Measurements from ENCODE around the gene CDC27. TPM values are rescaled to one million over a fixed set of nuclear protein-coding genes. Genes with fewer than 3 reads are reported as not detected.

Gene CDC27
- total RNA-seq (10 to 100 TPM; 52.5 to 52.8 TPM), total RNA-seq (51.6 to 201 (median 114) reads per million in 172 experiments)
- 29.2 TPM for polyA plus RNA-seq (2013, experiment 1 of 2)
- polyA plus RNA-seq (2013, experiment 2 of 2) = 38.8 TPM

DNA sequence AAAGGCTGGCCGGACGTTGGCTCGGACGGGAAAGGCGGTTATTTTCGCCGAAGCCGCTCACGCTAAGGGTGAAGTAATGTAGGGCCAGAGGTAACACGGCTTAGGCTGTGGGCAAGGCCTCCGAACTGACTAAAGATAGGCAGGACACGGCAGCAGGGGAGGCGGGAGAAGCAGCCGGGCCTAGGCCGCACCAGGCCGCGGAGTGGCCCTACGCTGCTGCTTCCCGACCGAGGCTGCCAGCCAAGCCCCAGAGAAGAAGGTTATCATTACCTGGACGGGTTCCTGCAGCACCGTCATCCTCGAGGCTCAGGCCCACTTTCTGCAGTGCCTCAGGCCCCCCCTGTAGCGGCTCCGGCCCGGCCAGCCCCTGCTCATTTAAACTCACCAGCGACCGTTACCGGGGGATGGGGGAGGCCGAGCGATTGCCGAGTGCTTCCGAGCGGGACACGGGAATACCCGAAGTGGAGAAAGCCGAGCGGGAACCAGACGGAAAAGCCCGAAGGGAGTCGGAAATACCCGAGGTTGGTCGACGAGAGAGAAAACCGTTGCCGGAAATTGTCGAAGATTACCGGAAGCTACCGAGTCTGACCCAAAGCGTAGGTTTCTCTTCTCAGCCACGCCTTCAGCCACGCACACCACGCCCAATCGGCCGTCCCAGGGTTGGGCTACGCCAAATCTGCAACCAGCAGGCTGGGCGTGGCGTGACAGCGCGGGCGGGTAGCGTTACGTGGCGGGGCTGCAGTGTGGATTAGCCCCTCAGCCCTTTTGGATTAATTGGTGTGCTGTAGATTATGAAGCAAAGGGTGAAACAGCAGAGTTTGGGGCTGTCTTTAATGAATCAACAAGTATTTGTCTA lies at the start of gene CDC27:
TSS of gene CDC27 (minus strand) at position 420 of the 856 bp plus-strand sequence. CDS start at position 297, 123 bp downstream.
- Mint-ChIP-seq H3K9me3 (no peaks in the 10 kb centered on the region), H3K27me3 (no peaks in the 10 kb centered on the region), H3K4me3 (peak within 1 kb of the TSS; percentile 96), H3K36me3 (ENCODE audit: low read depth) (peaks cover 18% of the 10 kb centered on the region), H3K27ac (peak within 1 kb of the TSS; percentile 89), H3K4me1 (ENCODE audit: low read depth) (peaks cover 62% of the 10 kb centered on the region)
- peak; percentile 94 for ATAC-seq (ENCODE audit: poor library complexity)
- intact Hi-C loops (cut with DNase I, micrococcal nuclease) = no loop called here
- TF ChIP-seq, protein P1, sequence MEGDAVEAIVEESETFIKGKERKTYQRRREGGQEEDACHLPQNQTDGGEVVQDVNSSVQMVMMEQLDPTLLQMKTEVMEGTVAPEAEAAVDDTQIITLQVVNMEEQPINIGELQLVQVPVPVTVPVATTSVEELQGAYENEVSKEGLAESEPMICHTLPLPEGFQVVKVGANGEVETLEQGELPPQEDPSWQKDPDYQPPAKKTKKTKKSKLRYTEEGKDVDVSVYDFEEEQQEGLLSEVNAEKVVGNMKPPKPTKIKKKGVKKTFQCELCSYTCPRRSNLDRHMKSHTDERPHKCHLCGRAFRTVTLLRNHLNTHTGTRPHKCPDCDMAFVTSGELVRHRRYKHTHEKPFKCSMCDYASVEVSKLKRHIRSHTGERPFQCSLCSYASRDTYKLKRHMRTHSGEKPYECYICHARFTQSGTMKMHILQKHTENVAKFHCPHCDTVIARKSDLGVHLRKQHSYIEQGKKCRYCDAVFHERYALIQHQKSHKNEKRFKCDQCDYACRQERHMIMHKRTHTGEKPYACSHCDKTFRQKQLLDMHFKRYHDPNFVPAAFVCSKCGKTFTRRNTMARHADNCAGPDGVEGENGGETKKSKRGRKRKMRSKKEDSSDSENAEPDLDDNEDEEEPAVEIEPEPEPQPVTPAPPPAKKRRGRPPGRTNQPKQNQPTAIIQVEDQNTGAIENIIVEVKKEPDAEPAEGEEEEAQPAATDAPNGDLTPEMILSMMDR (IDR thresholded peaks at IDR 0.05) = no peak
- CTCF ChIA-PET = interaction anchor here (0.5 to 1.3 kb wide), 4 partner anchors 8 to 127 kb away, joined by 3 to 5 read pairs (median 3); no protein-coding TSS in a partner anchor
- DNase-seq = peak; percentile 99 to 100 (median 100)
- Histone ChIP-seq H3K27ac (ENCODE audit: low read depth in 1 of 2, low read length in 2 of 2) (peak within 1 kb of the TSS; percentile 79 to 83), H3K27me3 (ENCODE audit: control insufficient read depth in 1 of 2, insufficient read depth in 2 of 2, low read length in 2 of 2) (no peaks in the 10 kb centered on the region), H3K36me3 (ENCODE audit: insufficient read depth, low read length) (peaks cover 4% of the 10 kb centered on the region), H3K9me3 (ENCODE audit: control insufficient read depth in 1 of 2, insufficient read depth in 1 of 2, low read length in 2 of 2) (no peaks in the 10 kb centered on the region), H3K4me3 (ENCODE audit: low read length) (peak within 1 kb of the TSS; percentile 72), H3K4me1 (ENCODE audit: insufficient read depth, low read length) (peaks cover 32% of the 10 kb centered on the region)
- POLR2A ChIA-PET = interaction anchor here (1.0 to 6.3 kb wide), 6 partner anchors 12 to 461 kb away, joined by 3 to 68 read pairs (median 5); partner anchors contain the start of genes EFCAB13 and KPNB1

DNA sequence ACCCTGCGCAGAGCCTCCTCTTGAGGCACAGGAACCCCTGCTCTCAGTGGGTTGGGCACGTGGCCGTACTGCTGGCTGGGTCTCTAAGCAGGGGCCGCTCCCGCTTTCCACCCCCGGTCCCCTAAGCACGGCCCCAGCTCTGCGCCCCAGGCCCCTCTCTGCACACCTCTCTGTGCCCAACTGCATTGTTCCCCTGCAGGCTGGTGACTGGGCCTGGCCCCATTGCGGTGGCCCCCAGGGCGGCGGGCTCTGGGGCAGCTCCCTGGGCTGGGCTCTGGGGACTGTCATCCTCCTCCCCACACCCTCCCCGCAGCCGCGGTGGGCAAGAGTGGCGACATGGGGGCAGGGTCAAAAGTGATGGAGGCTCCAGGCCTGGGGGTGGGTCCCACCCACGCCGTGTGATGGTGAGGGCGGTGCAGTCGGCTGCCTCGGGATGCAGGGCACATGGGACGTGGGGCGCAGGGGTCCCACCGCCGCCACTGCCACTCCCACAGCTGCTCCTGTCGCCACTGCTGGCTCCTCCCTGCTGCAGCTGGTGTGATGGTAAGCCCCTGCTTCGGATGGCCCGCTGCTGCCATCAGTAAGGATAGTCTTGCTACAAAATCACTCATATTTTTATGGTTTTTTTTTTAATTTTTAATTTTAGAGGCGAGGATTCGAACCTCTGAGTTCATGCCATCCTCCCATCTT lies 49.4 kb upstream of the CDC27 start:
- intact Hi-C loops (cut with DNase I, micrococcal nuclease) = no loop called here
- CTCF ChIA-PET = no interaction called here
- H3K36me3 Mint-ChIP-seq (ENCODE audit: low read depth) = no peaks in the 10 kb centered on the region
- DNase-seq (no peak), ATAC-seq (ENCODE audit: poor library complexity) (no peak)
- H3K27me3 Mint-ChIP-seq = peaks cover 1% of the 10 kb centered on the region
- no peak overlapping the region for H3K4me3 Mint-ChIP-seq
- no peaks in the 10 kb centered on the region for H3K36me3 ChIP-seq (ENCODE audit: insufficient read depth, low read length)
- no peaks in the 10 kb centered on the region for H3K9me3 Mint-ChIP-seq
- POLR2A ChIA-PET = no interaction called here
- H3K27me3 ChIP-seq (ENCODE audit: control insufficient read depth in 1 of 2, insufficient read depth in 2 of 2, low read length in 2 of 2) = peaks cover 0 to 2% of the 10 kb centered on the region in 2 experiments
- no peak overlapping the region for H3K27ac ChIP-seq (ENCODE audit: low read depth in 1 of 2, low read length in 2 of 2)
- peaks cover 0 to 4% of the 10 kb centered on the region in 2 experiments for H3K9me3 ChIP-seq (ENCODE audit: control insufficient read depth in 1 of 2, insufficient read depth in 1 of 2, low read length in 2 of 2)
- no peak overlapping the region for H3K27ac Mint-ChIP-seq
- TF ChIP-seq, protein P1 (IDR thresholded peaks at IDR 0.05) = no peak
- peaks cover 7% of the 10 kb centered on the region for H3K4me1 ChIP-seq (ENCODE audit: insufficient read depth, low read length)
- no peaks in the 10 kb centered on the region for H3K4me1 Mint-ChIP-seq (ENCODE audit: low read depth)
- H3K4me3 ChIP-seq (ENCODE audit: low read length) = no peak overlapping the region

DNA sequence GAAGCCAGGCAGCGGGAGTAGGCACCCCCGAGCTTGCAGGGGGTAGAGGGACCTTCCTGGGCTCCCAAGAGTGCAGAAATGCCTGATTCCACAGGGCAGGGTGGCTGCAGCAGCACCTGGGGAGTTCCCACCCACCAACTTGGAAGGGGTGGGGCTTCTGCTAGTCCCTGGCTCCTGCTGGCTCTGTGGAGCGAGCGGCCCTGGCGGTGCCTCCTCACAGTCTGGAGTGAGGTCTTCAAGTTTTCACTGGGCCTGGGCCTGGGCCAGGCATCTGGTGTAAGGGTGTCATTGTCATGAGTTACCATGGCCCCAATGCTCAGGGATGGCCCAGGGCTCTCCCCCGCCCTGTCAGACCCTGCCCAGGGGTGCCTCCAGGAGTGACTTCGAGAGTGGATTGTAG lies 48.7 kb upstream of the CDC27 start:
- peaks cover 0 to 4% of the 10 kb centered on the region in 2 experiments for H3K9me3 ChIP-seq (ENCODE audit: control insufficient read depth in 1 of 2, insufficient read depth in 1 of 2, low read length in 2 of 2)
- H3K27me3 ChIP-seq (ENCODE audit: control insufficient read depth in 1 of 2, insufficient read depth in 2 of 2, low read length in 2 of 2) = peaks cover 0 to 2% of the 10 kb centered on the region in 2 experiments
- ATAC-seq (ENCODE audit: poor library complexity) = no peak
- no peaks in the 10 kb centered on the region for H3K9me3 Mint-ChIP-seq
- no peak overlapping the region for H3K27ac ChIP-seq (ENCODE audit: low read depth in 1 of 2, low read length in 2 of 2)
- H3K36me3 Mint-ChIP-seq (ENCODE audit: low read depth) = no peaks in the 10 kb centered on the region
- H3K4me3 ChIP-seq (ENCODE audit: low read length) = no peak overlapping the region
- intact Hi-C loops (cut with DNase I, micrococcal nuclease) = no loop called here
- DNase-seq = no peak
- no peak overlapping the region for H3K27ac Mint-ChIP-seq
- H3K36me3 ChIP-seq (ENCODE audit: insufficient read depth, low read length) = no peaks in the 10 kb centered on the region
- no peaks in the 10 kb centered on the region for H3K27me3 Mint-ChIP-seq
- peaks cover 7% of the 10 kb centered on the region for H3K4me1 ChIP-seq (ENCODE audit: insufficient read depth, low read length)
- ChIA-PET CTCF (no interaction called here), POLR2A (no interaction called here)
- TF ChIP-seq, protein P1 (IDR thresholded peaks at IDR 0.05) = no peak
- H3K4me3 Mint-ChIP-seq = no peak overlapping the region
- no peaks in the 10 kb centered on the region for H3K4me1 Mint-ChIP-seq (ENCODE audit: low read depth)

Measured in CD4-positive, alpha-beta T cell (primary cell).